Measurements from ENCODE around the gene UBE2I. TPM values are rescaled to one million over a fixed set of nuclear protein-coding genes. Genes with fewer than 3 reads are reported as not detected.

The UBE2I gene
- total RNA-seq, 4 donors from 2014 or later, result 55.4 to 110 (median 58.5) TPM

GRCh38 chr16:1366060-1366711 lies 56.8 kb downstream of the UBE2I start:
- no peaks in the 10 kb centered on the region for H3K9me3 ChIP-seq
- no peaks in the 10 kb centered on the region for H3K4me1 ChIP-seq
- H3K27me3 ChIP-seq, result no peaks in the 10 kb centered on the region
- H3K4me3 ChIP-seq, result no peak overlapping the region
- H3K27ac ChIP-seq, result no peak overlapping the region
- TF ChIP-seq POLR2AphosphoS5 (IDR thresholded peaks at IDR 0.05), result no peak
- H3K36me3 ChIP-seq, result peaks cover 0 to 32% (median 11%) of the 10 kb centered on the region in 4 donors
- in situ Hi-C loops (cut with MboI; ENCODE audit: low pct_ligation_motif_present in 1 of 4, low pct_unique_long_range_greater_than_20kb in 1 of 4, low sequenced_read_pairs in 3 of 4) (no loop called here), intact Hi-C loops (cut with DNase I; ENCODE audit: low total_unique reads) (no loop called here)
- WGBS, 2 donors (ENCODE audit: low coverage in 1 of 2), result 86% methylated on average over 21 of the region's 29 CpGs; no CpG with 5 or more reads in 1 of the 2 donors
- DNase-seq, result no peak

- intact Hi-C loops (cut with DNase I; ENCODE audit: low total_unique reads), result no loop called here
- in situ Hi-C loops (cut with MboI; ENCODE audit: low pct_ligation_motif_present in 1 of 4, low pct_unique_long_range_greater_than_20kb in 1 of 4, low sequenced_read_pairs in 3 of 4), result no loop called here
- no peak for DNase-seq
- peaks cover 0 to 32% (median 11%) of the 10 kb centered on the region in 4 donors for H3K36me3 ChIP-seq
- 85% methylated on average over 24 of the region's 24 CpGs; no CpG with 5 or more reads in 1 of the 2 donors for WGBS, 2 donors (ENCODE audit: low coverage in 1 of 2)
- H3K4me3 ChIP-seq, result no peak overlapping the region
- H3K4me1 ChIP-seq, result no peaks in the 10 kb centered on the region
- H3K9me3 ChIP-seq, result no peaks in the 10 kb centered on the region
- H3K27ac ChIP-seq, result no peak overlapping the region
- TF ChIP-seq, protein P1, sequence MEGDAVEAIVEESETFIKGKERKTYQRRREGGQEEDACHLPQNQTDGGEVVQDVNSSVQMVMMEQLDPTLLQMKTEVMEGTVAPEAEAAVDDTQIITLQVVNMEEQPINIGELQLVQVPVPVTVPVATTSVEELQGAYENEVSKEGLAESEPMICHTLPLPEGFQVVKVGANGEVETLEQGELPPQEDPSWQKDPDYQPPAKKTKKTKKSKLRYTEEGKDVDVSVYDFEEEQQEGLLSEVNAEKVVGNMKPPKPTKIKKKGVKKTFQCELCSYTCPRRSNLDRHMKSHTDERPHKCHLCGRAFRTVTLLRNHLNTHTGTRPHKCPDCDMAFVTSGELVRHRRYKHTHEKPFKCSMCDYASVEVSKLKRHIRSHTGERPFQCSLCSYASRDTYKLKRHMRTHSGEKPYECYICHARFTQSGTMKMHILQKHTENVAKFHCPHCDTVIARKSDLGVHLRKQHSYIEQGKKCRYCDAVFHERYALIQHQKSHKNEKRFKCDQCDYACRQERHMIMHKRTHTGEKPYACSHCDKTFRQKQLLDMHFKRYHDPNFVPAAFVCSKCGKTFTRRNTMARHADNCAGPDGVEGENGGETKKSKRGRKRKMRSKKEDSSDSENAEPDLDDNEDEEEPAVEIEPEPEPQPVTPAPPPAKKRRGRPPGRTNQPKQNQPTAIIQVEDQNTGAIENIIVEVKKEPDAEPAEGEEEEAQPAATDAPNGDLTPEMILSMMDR (IDR thresholded peaks at IDR 0.05), result no peak
- TF ChIP-seq POLR2AphosphoS5 (IDR thresholded peaks at IDR 0.05), result no peak
- no peak for TF ChIP-seq EP300 (IDR thresholded peaks at IDR 0.05; ENCODE audit: low read depth)
- TF ChIP-seq POLR2A (IDR thresholded peaks at IDR 0.05), result no peak
- H3K27me3 ChIP-seq, result no peaks in the 10 kb centered on the region
Observed at GRCh38 chr16:1366712-1367299, 57.4 kb downstream of the UBE2I start.

DNA sequence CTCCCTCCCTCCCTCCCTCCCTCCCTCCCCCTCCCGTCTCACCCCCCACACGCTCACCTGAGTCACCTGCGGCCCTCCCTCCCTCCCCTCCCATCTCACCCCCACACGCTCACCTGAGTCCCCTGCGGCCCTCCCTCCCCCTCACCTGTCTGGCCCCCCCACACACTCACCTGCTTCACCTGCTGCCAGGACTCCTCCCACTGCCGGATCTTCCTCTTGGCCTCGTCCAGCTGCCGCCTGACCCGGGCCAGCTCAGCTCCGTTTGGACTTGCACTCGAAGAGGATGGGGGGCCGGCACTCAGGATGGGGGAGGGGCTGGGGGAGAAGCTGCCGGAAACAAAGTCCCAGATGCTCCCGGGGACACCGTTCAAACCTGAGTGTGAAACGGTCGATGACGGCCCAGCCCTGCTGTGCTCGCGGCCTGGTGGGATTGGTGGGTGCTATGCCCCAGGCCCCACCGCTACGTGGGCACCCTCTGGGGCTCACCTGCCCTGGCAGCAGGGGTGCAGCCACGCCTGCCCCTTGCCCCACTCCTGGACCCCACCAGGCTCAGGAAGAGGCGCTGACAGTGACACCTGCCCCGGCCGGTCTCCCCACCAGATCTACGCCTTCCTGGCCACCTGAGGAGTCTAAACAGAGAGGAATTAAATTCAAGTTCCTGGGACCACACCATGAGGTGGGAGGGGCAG lies 58.2 kb downstream of the UBE2I start:
- Histone ChIP-seq H3K36me3 (peaks cover 0 to 23% (median 8%) of the 10 kb centered on the region in 4 donors), H3K4me1 (no peaks in the 10 kb centered on the region), H3K9me3 (no peaks in the 10 kb centered on the region), H3K4me3 (no peak overlapping the region), H3K27ac (no peak overlapping the region), H3K27me3 (no peaks in the 10 kb centered on the region)
- WGBS, 2 donors (ENCODE audit: low coverage in 1 of 2), result 92% methylated on average over 27 of the region's 27 CpGs; no CpG with 5 or more reads in 1 of the 2 donors
- TF ChIP-seq EP300 (IDR thresholded peaks at IDR 0.05; ENCODE audit: low read depth) (no peak), POLR2A (IDR thresholded peaks at IDR 0.05) (no peak), POLR2AphosphoS5 (IDR thresholded peaks at IDR 0.05) (no peak)
- TF ChIP-seq, protein P1 (IDR thresholded peaks at IDR 0.05), result no peak
- intact Hi-C loops (cut with DNase I; ENCODE audit: low total_unique reads) (no loop called here), in situ Hi-C loops (cut with MboI; ENCODE audit: low pct_ligation_motif_present in 1 of 4, low pct_unique_long_range_greater_than_20kb in 1 of 4, low sequenced_read_pairs in 3 of 4) (no loop called here)
- no peak for DNase-seq

DNA sequence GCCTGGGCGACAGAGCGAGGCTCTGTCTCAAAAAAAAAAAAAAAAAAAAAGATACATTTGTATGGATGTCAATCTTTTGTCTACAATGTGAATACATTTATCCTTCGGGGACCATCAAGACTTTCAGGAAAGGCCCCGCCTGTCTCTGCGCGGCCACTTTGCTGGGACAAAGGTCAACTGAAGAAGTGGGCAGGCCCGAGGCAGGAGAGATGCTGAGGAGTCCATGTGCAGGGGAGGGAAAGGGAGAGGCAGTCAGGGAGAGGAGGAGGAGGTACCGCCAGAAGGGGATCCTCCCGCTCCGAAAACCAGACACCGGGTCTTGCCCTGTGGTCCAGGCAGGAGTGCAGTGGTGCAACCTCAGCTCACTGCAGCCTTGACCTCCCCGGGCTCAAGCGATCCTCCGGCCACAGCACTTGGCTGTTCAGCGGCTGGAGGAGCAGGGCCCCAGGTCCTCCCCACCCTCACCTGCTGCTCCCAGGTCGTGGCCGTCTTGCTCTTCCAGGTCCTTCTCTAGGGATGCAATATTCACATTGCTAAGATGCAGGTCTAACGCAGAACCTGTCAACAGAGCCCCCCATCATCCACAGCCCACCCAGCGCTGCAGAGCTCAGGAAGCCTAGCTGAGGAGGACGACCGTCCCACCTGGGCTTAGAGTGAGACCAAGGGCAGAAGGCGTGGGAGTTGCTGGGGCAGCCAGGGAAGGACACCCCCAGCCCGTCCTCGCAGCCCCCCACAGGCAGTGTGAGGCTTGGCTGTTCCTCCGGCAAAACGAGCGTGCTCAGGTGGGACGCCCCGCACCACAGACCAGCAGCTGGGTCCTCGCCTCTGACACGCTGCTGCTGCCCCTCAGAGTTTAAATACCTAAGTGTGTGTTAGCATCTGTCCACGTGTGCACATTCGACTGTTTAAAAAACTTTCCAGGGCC lies 61.9 kb downstream of the UBE2I start:
- no peak for DNase-seq
- H3K36me3 ChIP-seq, result peaks cover 0 to 16% (median 2%) of the 10 kb centered on the region in 4 donors
- no peak overlapping the region for H3K27ac ChIP-seq
- intact Hi-C loops (cut with DNase I; ENCODE audit: low total_unique reads) (no loop called here), in situ Hi-C loops (cut with MboI; ENCODE audit: low pct_ligation_motif_present in 1 of 4, low pct_unique_long_range_greater_than_20kb in 1 of 4, low sequenced_read_pairs in 3 of 4) (no loop called here)
- TF ChIP-seq POLR2A (IDR thresholded peaks at IDR 0.05), result no peak
- no peak for TF ChIP-seq POLR2AphosphoS5 (IDR thresholded peaks at IDR 0.05)
- no peak overlapping the region for H3K4me3 ChIP-seq
- H3K4me1 ChIP-seq, result no peaks in the 10 kb centered on the region
- 78 to 92% methylated on average over 4 to 31 of the region's 33 CpGs for WGBS, 2 donors (ENCODE audit: low coverage in 1 of 2)
- H3K27me3 ChIP-seq, result no peaks in the 10 kb centered on the region
- H3K9me3 ChIP-seq, result no peaks in the 10 kb centered on the region

All from transverse colon (tissue), 4 donors.